ENCODE measurements around the gene NRL. TPM values are rescaled to one million over a fixed set of nuclear protein-coding genes. Genes with fewer than 3 reads are reported as not detected.

Gene NRL
- total and polyA plus RNA-seq, 2 donors (not counting 3 experiments of a cell fraction or from before 2014, with no cell fraction given), result 0.71 to 1.1 TPM

DNA sequence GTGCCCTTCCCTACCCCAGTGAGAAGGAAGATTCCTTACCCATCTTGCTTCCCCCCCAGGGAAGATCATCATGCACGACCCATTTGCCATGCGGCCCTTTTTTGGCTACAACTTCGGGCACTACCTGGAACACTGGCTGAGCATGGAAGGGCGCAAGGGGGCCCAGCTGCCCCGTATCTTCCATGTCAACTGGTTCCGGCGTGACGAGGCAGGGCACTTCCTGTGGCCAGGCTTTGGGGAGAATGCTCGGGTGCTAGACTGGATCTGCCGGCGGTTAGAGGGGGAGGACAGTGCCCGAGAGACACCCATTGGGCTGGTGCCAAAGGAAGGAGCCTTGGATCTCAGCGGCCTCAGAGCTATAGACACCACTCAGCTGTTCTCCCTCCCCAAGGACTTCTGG is 11.3 kb downstream of the NRL start:
- no peak overlapping the region for H3K27ac ChIP-seq (ENCODE audit: insufficient read depth, low read depth, low read length)
- H3K9me1 ChIP-seq (replicated peaks; ENCODE audit: control insufficient read depth, extremely low read depth, insufficient read depth, low read length), result no peaks in the 10 kb centered on the region
- no peak overlapping the region for H2AFZ ChIP-seq (ENCODE audit: low read depth, low read length)
- FAIRE-seq (no peak), DNase-seq (ENCODE audit: low read depth, low spot score) (no peak)
- H3K36me3 ChIP-seq (ENCODE audit: control insufficient read depth in 2 of 2, extremely low read depth in 1 of 2, insufficient read depth in 2 of 2, low read length in 2 of 2), result peaks cover 0 to 2% of the 10 kb centered on the region in 2 experiments
- TF ChIP-seq POLR2A (IDR thresholded peaks at IDR 0.05; ENCODE audit: low read depth, low read length) (no peak), EZH2 (IDR thresholded peaks at IDR 0.05; ENCODE audit: borderline replicate concordance, low read depth, low read length, severe bottlenecking) (no peak), MYC (IDR thresholded peaks at IDR 0.05; ENCODE audit: low read depth, low read length) (no peak), POLR2AphosphoS5 (IDR thresholded peaks at IDR 0.05; ENCODE audit: insufficient read depth, low read depth, low read length) (no peak), GATA2 (IDR thresholded peaks at IDR 0.05; ENCODE audit: insufficient read depth, insufficient read length, low read depth, low read length) (no peak), FOS (IDR thresholded peaks at IDR 0.05; ENCODE audit: borderline replicate concordance, insufficient read depth, low read length) (no peak), JUN (IDR thresholded peaks at IDR 0.05; ENCODE audit: borderline replicate concordance, insufficient read depth, insufficient read length, low read depth) (no peak)
- TF ChIP-seq, protein P1, sequence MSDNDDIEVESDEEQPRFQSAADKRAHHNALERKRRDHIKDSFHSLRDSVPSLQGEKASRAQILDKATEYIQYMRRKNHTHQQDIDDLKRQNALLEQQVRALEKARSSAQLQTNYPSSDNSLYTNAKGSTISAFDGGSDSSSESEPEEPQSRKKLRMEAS (IDR thresholded peaks at IDR 0.05; ENCODE audit: insufficient read depth, insufficient read length), result no peak
- TF ChIP-seq, protein P2, sequence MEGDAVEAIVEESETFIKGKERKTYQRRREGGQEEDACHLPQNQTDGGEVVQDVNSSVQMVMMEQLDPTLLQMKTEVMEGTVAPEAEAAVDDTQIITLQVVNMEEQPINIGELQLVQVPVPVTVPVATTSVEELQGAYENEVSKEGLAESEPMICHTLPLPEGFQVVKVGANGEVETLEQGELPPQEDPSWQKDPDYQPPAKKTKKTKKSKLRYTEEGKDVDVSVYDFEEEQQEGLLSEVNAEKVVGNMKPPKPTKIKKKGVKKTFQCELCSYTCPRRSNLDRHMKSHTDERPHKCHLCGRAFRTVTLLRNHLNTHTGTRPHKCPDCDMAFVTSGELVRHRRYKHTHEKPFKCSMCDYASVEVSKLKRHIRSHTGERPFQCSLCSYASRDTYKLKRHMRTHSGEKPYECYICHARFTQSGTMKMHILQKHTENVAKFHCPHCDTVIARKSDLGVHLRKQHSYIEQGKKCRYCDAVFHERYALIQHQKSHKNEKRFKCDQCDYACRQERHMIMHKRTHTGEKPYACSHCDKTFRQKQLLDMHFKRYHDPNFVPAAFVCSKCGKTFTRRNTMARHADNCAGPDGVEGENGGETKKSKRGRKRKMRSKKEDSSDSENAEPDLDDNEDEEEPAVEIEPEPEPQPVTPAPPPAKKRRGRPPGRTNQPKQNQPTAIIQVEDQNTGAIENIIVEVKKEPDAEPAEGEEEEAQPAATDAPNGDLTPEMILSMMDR (IDR thresholded peaks at IDR 0.05; ENCODE audit: extremely low read depth in 1 of 2, insufficient read depth in 1 of 2, low read depth in 1 of 2, low read length in 2 of 2), result no peak
- no peaks in the 10 kb centered on the region for H3K27me3 ChIP-seq (ENCODE audit: control insufficient read depth in 2 of 2, insufficient read depth in 2 of 2, low read length in 2 of 2)
- intact Hi-C loops (cut with micrococcal nuclease) (no loop called here), dilution Hi-C loops (cut with MboI; ENCODE audit: extremely low pct_ligation_motif_present, low sequenced_read_pairs) (no loop called here)
- peaks cover 11% of the 10 kb centered on the region for H3K4me1 ChIP-seq (ENCODE audit: control insufficient read depth, extremely low read depth, insufficient read depth, low read length)
- no peak overlapping the region for H3K4me2 ChIP-seq (ENCODE audit: insufficient read depth, low read length)
- H3K4me3 ChIP-seq (replicated peaks in 1 of 3; ENCODE audit: insufficient read depth in 1 of 3, low read depth in 1 of 3, low read length in 3 of 3), result no peak overlapping the region
- POLR2A ChIA-PET, result interaction anchor here (1.4 kb wide), 1 partner anchor 9 kb away, joined by 4 read pairs; the partner anchor contains the start of gene PCK2
- H3K79me2 ChIP-seq (ENCODE audit: control insufficient read depth, insufficient read depth, low read length), result no peaks in the 10 kb centered on the region
- H3K9ac ChIP-seq (replicated peaks; ENCODE audit: extremely low read depth, insufficient read depth, low read length), result no peak overlapping the region
- BruUV-seq (replicated peaks), result TSS peak; percentile 15
- CTCF ChIA-PET, result interaction anchor here (11.7 kb wide), 1 partner anchor 47 kb away, joined by 420 read pairs; no protein-coding TSS in a partner anchor
- H4K20me1 ChIP-seq (replicated peaks; ENCODE audit: control insufficient read depth, extremely low read depth, insufficient read depth, low read length), result no peaks in the 10 kb centered on the region
- no peaks in the 10 kb centered on the region for H3K9me3 ChIP-seq (replicated peaks; ENCODE audit: control insufficient read depth, insufficient read depth, low read length)

Data from endothelial cell of umbilical vein (primary cell).